SH-SY5Y (cell line): ENCODE data around the gene SERINC5.
A peak's percentile ranks its signal among the peaks of the same experiment; 100 is the strongest.

ENCODE experiments used
- GATA2 ChIP-seq: IDR thresholded peaks from 2 replicates; pipeline ENCODE4 v1.6.1; 2011; ENCODE audit warnings: mild to moderate bottlenecking, low read depth, low read length
- GATA3 ChIP-seq: IDR thresholded peaks from 2 replicates; pipeline ENCODE4 v1.6.1; 2011; ENCODE audit warnings: low read depth, mild to moderate bottlenecking, low read length, moderate library complexity

The SERINC5 gene

GRCh38 chr5:80128141-80128540, 127.7 kb downstream of the SERINC5 start:
- TF ChIP-seq GATA3 (no peak), GATA2 (no peak)

- TF ChIP-seq GATA3 (no peak), GATA2 (no peak)
These were observed 128.7 kb downstream of the SERINC5 start for GRCh38 chr5:80127116-80127552.

- no peak for TF ChIP-seq GATA2
- no peak for TF ChIP-seq GATA3
These were observed 129.8 kb downstream of the SERINC5 start for GRCh38 chr5:80125962-80126480.

- TF ChIP-seq GATA3 (no peak), GATA2 (no peak)
These were observed 130.6 kb downstream of the SERINC5 start for GRCh38 chr5:80125022-80125961.

GRCh38 chr5:80124121-80124918, 131.5 kb downstream of the SERINC5 start:
- no peak for TF ChIP-seq GATA2
- no peak for TF ChIP-seq GATA3

GRCh38 chr5:80122579-80122978, 133.3 kb downstream of the SERINC5 start:
- no peak for TF ChIP-seq GATA2
- no peak for TF ChIP-seq GATA3

GRCh38 chr5:80119372-80119771, 136.5 kb downstream of the SERINC5 start:
- TF ChIP-seq GATA3 (no peak), GATA2 (no peak)

GRCh38 chr5:80117446-80117845, 138.4 kb downstream of the SERINC5 start:
- no peak for TF ChIP-seq GATA2

- no peak for TF ChIP-seq GATA3
These were observed 139.4 kb downstream of the SERINC5 start for GRCh38 chr5:80116465-80116864.

- no peak for TF ChIP-seq GATA2
- no peak for TF ChIP-seq GATA3
These were observed 139.8 kb downstream of the SERINC5 start for GRCh38 chr5:80116000-80116399.

- TF ChIP-seq GATA2 (no peak), GATA3 (no peak)
These were observed 141.0 kb downstream of the SERINC5 start for GRCh38 chr5:80114860-80115259.

- TF ChIP-seq GATA3 (no peak), GATA2 (peak; percentile 66)
These were observed 146.0 kb downstream of the SERINC5 start for GRCh38 chr5:80109646-80110478.

GRCh38 chr5:80106916-80107315, 148.9 kb downstream of the SERINC5 start:
- no peak for TF ChIP-seq GATA3
- no peak for TF ChIP-seq GATA2
